SU-DHL-6 (cell line): Measurements from ENCODE around the gene KCNG4.

ENCODE experiments used
- EZH2phosphoT487 ChIP-seq: fragments of 200-600 bp; sonication (generic), shearing (Covaris generic); conservative IDR thresholded peaks from 2 replicates; pipeline ENCODE4 v1.6.1; 2018; ENCODE audit warnings: mild to moderate bottlenecking, antibody characterized with exemption, low read length, moderate library complexity, mixed read lengths
- TF ChIP-seq, protein P1 (sequence below): fragments of 200-600 bp; sonication (generic); IDR thresholded peaks from one replicate; pipeline ENCODE4 v1.5.1; 2017; ENCODE audit warnings: antibody characterized with exemption, mild to moderate bottlenecking, low read length, moderate library complexity; ENCODE audit not compliant: insufficient read depth, poor library complexity, severe bottlenecking

DNA sequence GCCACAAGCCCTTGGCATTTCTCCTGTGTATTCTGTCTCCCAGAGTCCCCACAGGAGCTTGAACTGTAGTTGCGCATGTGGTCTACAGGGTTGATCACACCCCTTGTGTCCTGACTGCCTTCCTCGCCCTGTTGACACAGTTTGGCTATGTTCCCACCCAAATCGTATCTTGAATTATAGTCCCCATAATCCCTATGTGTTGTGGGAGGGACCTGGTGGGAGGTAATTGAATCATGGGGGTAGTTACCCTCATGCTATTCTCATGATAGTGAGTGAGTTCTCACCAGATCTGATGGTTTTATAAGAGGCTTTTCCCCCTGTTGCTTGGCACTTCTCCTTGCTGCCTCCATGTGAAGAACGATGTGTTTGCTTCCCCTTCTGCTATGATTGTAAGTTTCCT is 27.7 kb downstream of the KCNG4 start:
- TF ChIP-seq, protein P1, sequence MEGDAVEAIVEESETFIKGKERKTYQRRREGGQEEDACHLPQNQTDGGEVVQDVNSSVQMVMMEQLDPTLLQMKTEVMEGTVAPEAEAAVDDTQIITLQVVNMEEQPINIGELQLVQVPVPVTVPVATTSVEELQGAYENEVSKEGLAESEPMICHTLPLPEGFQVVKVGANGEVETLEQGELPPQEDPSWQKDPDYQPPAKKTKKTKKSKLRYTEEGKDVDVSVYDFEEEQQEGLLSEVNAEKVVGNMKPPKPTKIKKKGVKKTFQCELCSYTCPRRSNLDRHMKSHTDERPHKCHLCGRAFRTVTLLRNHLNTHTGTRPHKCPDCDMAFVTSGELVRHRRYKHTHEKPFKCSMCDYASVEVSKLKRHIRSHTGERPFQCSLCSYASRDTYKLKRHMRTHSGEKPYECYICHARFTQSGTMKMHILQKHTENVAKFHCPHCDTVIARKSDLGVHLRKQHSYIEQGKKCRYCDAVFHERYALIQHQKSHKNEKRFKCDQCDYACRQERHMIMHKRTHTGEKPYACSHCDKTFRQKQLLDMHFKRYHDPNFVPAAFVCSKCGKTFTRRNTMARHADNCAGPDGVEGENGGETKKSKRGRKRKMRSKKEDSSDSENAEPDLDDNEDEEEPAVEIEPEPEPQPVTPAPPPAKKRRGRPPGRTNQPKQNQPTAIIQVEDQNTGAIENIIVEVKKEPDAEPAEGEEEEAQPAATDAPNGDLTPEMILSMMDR, result no peak
- TF ChIP-seq EZH2phosphoT487, result no peak
